ENCODE data around the gene PWP2. TPM values are rescaled to one million over a fixed set of nuclear protein-coding genes. Genes with fewer than 3 reads are reported as not detected.
A peak's percentile ranks its signal among the peaks of the same experiment; 100 is the strongest.

PWP2 gene
- total and polyA plus RNA-seq, 4 donors: 3.8 to 18.2 (median 9.5) TPM; not detected in 1

GRCh38 chr21:44086636-44087425 lies 20.4 kb upstream of the PWP2 start:
- WGBS, 2 donors: 84 to 89% methylated on average over 21 of the region's 21 CpGs
- H3K9me3 ChIP-seq (ENCODE audit: control insufficient read depth, low read length): no peaks in the 10 kb centered on the region
- H3K36me3 ChIP-seq (ENCODE audit: control insufficient read depth in 1 of 2, insufficient read depth in 2 of 2, low read length in 1 of 2): peaks cover 5 to 8% of the 10 kb centered on the region in 2 donors
- intact Hi-C loops (cut with DNase I): no loop called here
- no peak overlapping the region for H3K4me3 ChIP-seq (ENCODE audit: low read length in 2 of 2)
- no peaks in the 10 kb centered on the region for H3K4me1 ChIP-seq (ENCODE audit: control insufficient read depth in 1 of 2, insufficient read depth in 2 of 2, low read length in 2 of 2)
- H3K27me3 ChIP-seq (ENCODE audit: control insufficient read depth in 1 of 2, insufficient read depth in 2 of 2, low read length in 1 of 2): no peaks in the 10 kb centered on the region
- no peak overlapping the region for H3K27ac ChIP-seq (ENCODE audit: low read depth in 1 of 2, low read length in 2 of 2)
- ATAC-seq (ENCODE audit: low FRiP score) (peak; percentile 21), DNase-seq (peak in 1 of 2 donors; percentile 69)

DNA sequence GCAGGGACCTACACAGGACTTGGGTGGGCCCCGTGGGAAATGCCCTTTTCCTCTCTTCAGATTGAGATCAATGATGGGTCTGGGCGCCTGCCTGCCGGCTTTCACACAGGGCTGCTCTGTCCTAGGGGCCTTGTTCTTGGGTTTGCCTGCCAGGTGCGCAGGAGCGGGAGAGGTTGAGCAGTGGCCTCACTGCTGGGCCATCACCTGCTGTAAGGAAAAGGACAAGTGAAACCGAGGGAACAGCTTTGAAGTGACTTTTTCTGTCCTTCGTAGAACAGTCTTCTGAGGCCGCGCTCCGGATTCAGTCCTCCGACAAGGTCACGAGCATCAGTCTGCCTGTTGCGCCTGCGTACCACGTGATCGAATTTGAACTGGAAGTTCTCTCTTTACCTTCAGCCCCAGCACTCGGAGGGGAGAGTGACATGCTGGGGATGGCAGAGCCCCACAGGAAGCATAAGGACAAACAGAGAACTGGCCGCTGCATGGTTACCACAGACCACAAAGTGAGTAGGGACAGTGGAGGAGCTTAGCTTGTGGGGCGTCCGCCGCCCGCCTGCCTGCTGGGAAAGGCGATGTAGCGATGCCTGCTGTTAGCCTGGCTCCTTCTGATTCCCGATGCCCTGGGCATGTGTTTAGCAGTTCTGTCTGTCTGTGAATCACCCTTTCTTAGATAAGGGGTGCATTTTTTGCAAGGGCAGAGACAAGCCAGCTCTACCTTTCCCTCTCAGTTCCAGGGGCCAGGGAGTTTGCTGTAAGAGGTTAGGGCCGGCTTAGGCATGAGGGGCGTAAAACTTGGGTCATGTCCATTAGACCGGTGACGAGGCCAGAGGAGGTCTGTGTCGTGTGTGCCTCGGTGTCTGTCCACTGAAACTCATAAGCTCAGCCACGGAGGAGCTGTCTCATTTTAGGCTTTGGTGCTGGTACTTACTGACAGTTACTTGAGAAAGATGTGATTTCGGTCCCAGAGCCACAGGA lies 19.5 kb upstream of the PWP2 start:
- no peaks in the 10 kb centered on the region for H3K4me1 ChIP-seq (ENCODE audit: control insufficient read depth in 1 of 2, insufficient read depth in 2 of 2, low read length in 2 of 2)
- H3K36me3 ChIP-seq (ENCODE audit: control insufficient read depth in 1 of 2, insufficient read depth in 2 of 2, low read length in 1 of 2): peaks cover 5 to 10% of the 10 kb centered on the region in 2 donors
- DNase-seq (peak; percentile 67 to 69), ATAC-seq (ENCODE audit: low FRiP score) (no peak)
- H3K9me3 ChIP-seq (ENCODE audit: control insufficient read depth, low read length): no peaks in the 10 kb centered on the region
- H3K4me3 ChIP-seq (ENCODE audit: low read length in 2 of 2): no peak overlapping the region
- no peaks in the 10 kb centered on the region for H3K27me3 ChIP-seq (ENCODE audit: control insufficient read depth in 1 of 2, insufficient read depth in 2 of 2, low read length in 1 of 2)
- no peak overlapping the region for H3K27ac ChIP-seq (ENCODE audit: low read depth in 1 of 2, low read length in 2 of 2)
- intact Hi-C loops (cut with DNase I): no loop called here
- WGBS, 2 donors: 93% methylated on average over 33 of the region's 33 CpGs

DNA sequence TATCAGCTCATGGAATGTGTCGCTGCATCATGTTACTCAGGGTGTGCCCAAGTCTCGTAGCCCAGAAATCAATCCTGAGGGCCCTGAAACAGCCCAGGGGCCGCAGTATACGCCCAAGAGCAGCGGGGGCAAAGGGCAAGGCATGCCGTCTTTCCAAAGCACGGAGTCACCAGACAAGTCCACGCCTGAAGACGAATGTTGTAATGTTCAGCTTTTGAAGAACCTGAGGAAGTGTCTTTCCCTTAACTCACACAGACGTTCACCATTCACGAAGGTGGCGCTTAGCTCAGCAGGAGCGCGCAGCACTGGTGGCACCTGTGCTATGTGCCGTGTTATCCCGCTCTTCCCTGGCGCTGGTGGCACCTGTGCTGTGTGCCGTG lies 18.8 kb upstream of the PWP2 start:
- Histone ChIP-seq H3K4me3 (ENCODE audit: low read length in 2 of 2) (no peak overlapping the region), H3K27me3 (ENCODE audit: control insufficient read depth in 1 of 2, insufficient read depth in 2 of 2, low read length in 1 of 2) (no peaks in the 10 kb centered on the region), H3K9me3 (ENCODE audit: control insufficient read depth, low read length) (no peaks in the 10 kb centered on the region), H3K27ac (ENCODE audit: low read depth in 1 of 2, low read length in 2 of 2) (no peak overlapping the region), H3K36me3 (ENCODE audit: control insufficient read depth in 1 of 2, insufficient read depth in 2 of 2, low read length in 1 of 2) (peaks cover 5 to 8% of the 10 kb centered on the region in 2 donors), H3K4me1 (ENCODE audit: control insufficient read depth in 1 of 2, insufficient read depth in 2 of 2, low read length in 2 of 2) (no peaks in the 10 kb centered on the region)
- WGBS, 2 donors: 93 to 94% methylated on average over 18 of the region's 18 CpGs
- ATAC-seq (ENCODE audit: low FRiP score) (no peak), DNase-seq (no peak)
- intact Hi-C loops (cut with DNase I): no loop called here

DNA sequence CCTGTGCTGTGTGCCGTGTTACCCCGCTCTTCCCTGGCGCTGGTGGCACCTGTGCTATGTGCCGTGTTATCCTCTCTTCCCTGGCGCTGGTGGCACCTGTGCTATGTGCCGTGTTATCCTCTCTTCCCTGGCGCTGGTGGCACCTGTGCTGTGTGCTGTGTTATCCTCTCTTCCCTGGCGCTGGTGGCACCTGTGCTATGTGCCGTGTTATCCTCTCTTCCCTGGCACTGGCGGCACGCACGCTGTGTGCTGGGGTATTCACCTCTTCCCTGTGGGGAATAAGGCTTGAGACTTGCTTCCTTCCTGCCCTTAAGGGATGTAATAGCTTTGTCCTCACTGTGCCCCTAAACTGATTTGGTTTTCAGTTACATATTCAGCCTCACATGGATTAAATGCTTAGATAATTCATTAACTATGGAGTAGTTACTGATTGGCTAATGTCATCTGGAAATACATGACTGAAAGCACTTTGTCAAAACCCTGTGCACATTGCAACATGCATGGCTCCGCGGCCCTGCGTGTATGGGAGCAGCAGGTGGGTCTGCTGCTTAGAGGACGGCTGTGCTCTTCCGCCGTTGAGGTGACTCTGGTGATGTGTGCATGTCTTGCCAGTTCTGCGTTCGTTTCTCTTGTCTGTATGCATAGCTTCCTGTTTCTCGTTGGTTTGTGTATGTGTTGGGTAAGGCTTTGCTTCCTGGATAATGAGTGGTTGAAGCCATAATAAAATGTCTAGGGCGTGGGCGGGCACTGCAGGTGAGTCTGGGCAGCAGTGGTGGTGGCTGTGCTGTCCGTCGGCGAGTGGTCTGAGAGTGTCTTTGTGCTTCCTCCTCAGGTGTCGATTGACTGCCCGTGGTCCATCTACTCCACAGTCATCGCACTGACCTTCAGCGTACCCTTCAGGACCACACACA lies 17.9 kb upstream of the PWP2 start:
- 92 to 93% methylated on average over 30 of the region's 30 CpGs for WGBS, 2 donors
- Histone ChIP-seq H3K27ac (ENCODE audit: low read depth in 1 of 2, low read length in 2 of 2) (no peak overlapping the region), H3K4me1 (ENCODE audit: control insufficient read depth in 1 of 2, insufficient read depth in 2 of 2, low read length in 2 of 2) (no peaks in the 10 kb centered on the region), H3K27me3 (ENCODE audit: control insufficient read depth in 1 of 2, insufficient read depth in 2 of 2, low read length in 1 of 2) (no peaks in the 10 kb centered on the region), H3K36me3 (ENCODE audit: control insufficient read depth in 1 of 2, insufficient read depth in 2 of 2, low read length in 1 of 2) (peaks cover 5 to 11% of the 10 kb centered on the region in 2 donors), H3K9me3 (ENCODE audit: control insufficient read depth, low read length) (no peaks in the 10 kb centered on the region), H3K4me3 (ENCODE audit: low read length in 2 of 2) (no peak overlapping the region)
- no peak for ATAC-seq (ENCODE audit: low FRiP score)
- intact Hi-C loops (cut with DNase I): no loop called here
- peak in 1 of 2 donors; percentile 71 for DNase-seq

DNA sequence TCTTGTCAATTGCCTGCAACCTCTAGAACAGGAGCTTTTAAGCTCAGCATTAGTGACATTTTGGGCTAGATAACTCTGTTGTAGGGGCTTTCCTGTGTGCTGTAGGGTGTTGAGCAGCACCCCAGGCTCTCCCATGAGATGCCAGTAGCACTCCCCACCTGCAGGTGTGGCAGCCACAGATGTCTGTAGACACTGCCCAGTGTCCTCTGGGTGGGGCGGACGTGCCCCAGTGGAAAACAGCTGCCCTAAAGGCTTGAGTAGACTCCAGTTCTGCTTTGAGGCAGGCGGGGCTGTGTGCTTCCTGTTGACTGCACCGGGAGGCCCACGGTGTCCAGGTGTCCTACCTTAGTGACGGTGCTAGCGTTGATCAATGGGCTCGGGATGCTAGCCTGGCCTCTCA lies 16.9 kb upstream of the PWP2 start:
- DNase-seq: peak in 1 of 2 donors; percentile 58
- Histone ChIP-seq H3K9me3 (ENCODE audit: control insufficient read depth, low read length) (no peaks in the 10 kb centered on the region), H3K27ac (ENCODE audit: low read depth in 1 of 2, low read length in 2 of 2) (no peak overlapping the region), H3K27me3 (ENCODE audit: control insufficient read depth in 1 of 2, insufficient read depth in 2 of 2, low read length in 1 of 2) (no peaks in the 10 kb centered on the region), H3K4me3 (ENCODE audit: low read length in 2 of 2) (no peak overlapping the region), H3K4me1 (ENCODE audit: control insufficient read depth in 1 of 2, insufficient read depth in 2 of 2, low read length in 2 of 2) (no peaks in the 10 kb centered on the region), H3K36me3 (ENCODE audit: control insufficient read depth in 1 of 2, insufficient read depth in 2 of 2, low read length in 1 of 2) (peaks cover 5 to 11% of the 10 kb centered on the region in 2 donors)
- WGBS, 2 donors: 94 to 98% methylated on average over 8 of the region's 8 CpGs
- no peak for ATAC-seq (ENCODE audit: low FRiP score)
- intact Hi-C loops (cut with DNase I): no loop called here

DNA sequence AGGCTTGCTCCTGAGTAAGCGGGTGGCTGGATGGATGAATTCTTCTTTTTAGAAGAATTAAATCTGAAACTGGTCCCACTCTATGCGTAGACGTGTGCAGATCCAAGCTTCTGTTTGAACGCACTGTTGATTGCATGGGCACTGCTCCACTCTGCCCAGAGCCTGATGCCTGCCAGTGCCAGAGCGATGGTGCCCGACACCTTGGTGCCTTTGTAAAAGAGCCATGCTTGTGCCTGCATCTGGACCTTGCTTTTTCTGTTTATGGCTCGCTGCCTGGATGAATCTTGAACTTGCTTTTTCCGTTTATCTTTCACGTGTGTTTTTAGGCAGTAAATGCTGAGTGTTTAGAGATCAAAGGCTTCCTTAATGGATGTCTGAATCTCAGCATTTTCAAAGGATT lies 15.0 kb upstream of the PWP2 start:
- intact Hi-C loops (cut with DNase I): no loop called here
- Histone ChIP-seq H3K4me3 (ENCODE audit: low read length in 2 of 2) (no peak overlapping the region), H3K4me1 (ENCODE audit: control insufficient read depth in 1 of 2, insufficient read depth in 2 of 2, low read length in 2 of 2) (no peaks in the 10 kb centered on the region), H3K27me3 (ENCODE audit: control insufficient read depth in 1 of 2, insufficient read depth in 2 of 2, low read length in 1 of 2) (no peaks in the 10 kb centered on the region), H3K27ac (ENCODE audit: low read depth in 1 of 2, low read length in 2 of 2) (no peak overlapping the region), H3K9me3 (ENCODE audit: control insufficient read depth, low read length) (no peaks in the 10 kb centered on the region), H3K36me3 (ENCODE audit: control insufficient read depth in 1 of 2, insufficient read depth in 2 of 2, low read length in 1 of 2) (peaks cover 5 to 9% of the 10 kb centered on the region in 2 donors)
- WGBS, 2 donors: 85 to 88% methylated on average over 9 of the region's 9 CpGs
- ATAC-seq (ENCODE audit: low FRiP score) (no peak), DNase-seq (no peak)

DNA sequence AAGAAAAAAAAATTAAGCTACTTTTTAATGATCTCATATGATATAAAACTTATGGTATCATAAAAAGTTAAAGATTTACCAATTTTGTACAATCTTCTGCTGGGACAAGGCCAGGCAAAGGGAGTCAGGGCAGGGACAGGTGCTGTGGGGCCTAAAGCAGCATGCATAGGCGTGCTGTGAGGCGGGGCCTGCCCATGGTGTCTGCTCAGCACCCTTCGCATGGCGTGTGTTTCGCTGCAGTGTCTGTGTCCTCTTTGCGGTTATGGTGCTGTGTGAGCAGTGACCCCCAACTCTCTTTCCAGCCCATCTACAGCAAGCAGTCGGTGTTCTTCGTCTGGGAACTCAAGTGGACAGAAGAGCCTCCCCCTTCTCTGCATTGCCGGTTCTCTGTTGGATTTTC lies 13.4 kb upstream of the PWP2 start:
- DNase-seq (no peak), ATAC-seq (ENCODE audit: low FRiP score) (no peak)
- H3K36me3 ChIP-seq (ENCODE audit: control insufficient read depth in 1 of 2, insufficient read depth in 2 of 2, low read length in 1 of 2): peaks cover 5 to 6% of the 10 kb centered on the region in 2 donors
- 84 to 88% methylated on average over 9 of the region's 9 CpGs for WGBS, 2 donors
- H3K9me3 ChIP-seq (ENCODE audit: control insufficient read depth, low read length): no peaks in the 10 kb centered on the region
- no peaks in the 10 kb centered on the region for H3K4me1 ChIP-seq (ENCODE audit: control insufficient read depth in 1 of 2, insufficient read depth in 2 of 2, low read length in 2 of 2)
- H3K4me3 ChIP-seq (ENCODE audit: low read length in 2 of 2): no peak overlapping the region
- intact Hi-C loops (cut with DNase I): no loop called here
- H3K27ac ChIP-seq (ENCODE audit: low read depth in 1 of 2, low read length in 2 of 2): no peak overlapping the region
- H3K27me3 ChIP-seq (ENCODE audit: control insufficient read depth in 1 of 2, insufficient read depth in 2 of 2, low read length in 1 of 2): no peaks in the 10 kb centered on the region

GRCh38 chr21:44094832-44095231 lies 12.4 kb upstream of the PWP2 start:
- no peak for DNase-seq
- Histone ChIP-seq H3K9me3 (ENCODE audit: control insufficient read depth, low read length) (no peaks in the 10 kb centered on the region), H3K27me3 (ENCODE audit: control insufficient read depth in 1 of 2, insufficient read depth in 2 of 2, low read length in 1 of 2) (no peaks in the 10 kb centered on the region), H3K27ac (ENCODE audit: low read depth in 1 of 2, low read length in 2 of 2) (no peak overlapping the region), H3K4me1 (ENCODE audit: control insufficient read depth in 1 of 2, insufficient read depth in 2 of 2, low read length in 2 of 2) (no peaks in the 10 kb centered on the region), H3K4me3 (ENCODE audit: low read length in 2 of 2) (no peak overlapping the region), H3K36me3 (ENCODE audit: control insufficient read depth in 1 of 2, insufficient read depth in 2 of 2, low read length in 1 of 2) (peaks cover 5% of the 10 kb centered on the region in 2 donors)
- intact Hi-C loops (cut with DNase I): no loop called here
- WGBS, 2 donors: 75% methylated on average over 1 of the region's 1 CpG
- no peak for ATAC-seq (ENCODE audit: low FRiP score)
